ENCODE results near the gene CGNL1.

Gene CGNL1

GRCh38 chr15:57516327-57517029 is 140.2 kb downstream of the CGNL1 start:
- TF ChIP-seq CTCF (IDR thresholded peaks at IDR 0.05; ENCODE audit: insufficient read depth, low read length, poor library complexity, severe bottlenecking) = no peak
- DNase-seq (ENCODE audit: extremely low read depth, insufficient read length) = no peak
- no peaks in the 10 kb centered on the region for H3K27me3 ChIP-seq (replicated peaks; ENCODE audit: control insufficient read depth, insufficient read depth, low read length)
- no peaks in the 10 kb centered on the region for H3K36me3 ChIP-seq (ENCODE audit: control insufficient read depth, insufficient read depth, low read length)
- H3K4me3 ChIP-seq (replicated peaks; ENCODE audit: low read depth, low read length) = no peak overlapping the region

- Histone ChIP-seq H3K36me3 (ENCODE audit: control insufficient read depth, insufficient read depth, low read length) (no peaks in the 10 kb centered on the region), H3K4me3 (replicated peaks; ENCODE audit: low read depth, low read length) (no peak overlapping the region), H3K27me3 (replicated peaks; ENCODE audit: control insufficient read depth, insufficient read depth, low read length) (no peaks in the 10 kb centered on the region)
- DNase-seq (ENCODE audit: extremely low read depth, insufficient read length) = no peak
- TF ChIP-seq CTCF (IDR thresholded peaks at IDR 0.05; ENCODE audit: insufficient read depth, low read length, poor library complexity, severe bottlenecking) = no peak
These were observed 140.8 kb downstream of the CGNL1 start for GRCh38 chr15:57517030-57517671.

GRCh38 chr15:57518779-57519405 is 142.6 kb downstream of the CGNL1 start:
- DNase-seq (ENCODE audit: extremely low read depth, insufficient read length) = no peak
- H3K4me3 ChIP-seq (replicated peaks; ENCODE audit: low read depth, low read length) = no peak overlapping the region
- H3K36me3 ChIP-seq (ENCODE audit: control insufficient read depth, insufficient read depth, low read length) = no peaks in the 10 kb centered on the region
- no peaks in the 10 kb centered on the region; the same call in 1 of the 2 replicates for H3K27me3 ChIP-seq (replicated peaks; ENCODE audit: control insufficient read depth, insufficient read depth, low read length)
- TF ChIP-seq CTCF (IDR thresholded peaks at IDR 0.05; ENCODE audit: insufficient read depth, low read length, poor library complexity, severe bottlenecking) = no peak

- H3K27me3 ChIP-seq (replicated peaks; ENCODE audit: control insufficient read depth, insufficient read depth, low read length) = no peaks in the 10 kb centered on the region; the same call in 1 of the 2 replicates
- no peak for TF ChIP-seq CTCF (IDR thresholded peaks at IDR 0.05; ENCODE audit: insufficient read depth, low read length, poor library complexity, severe bottlenecking)
- no peaks in the 10 kb centered on the region for H3K36me3 ChIP-seq (ENCODE audit: control insufficient read depth, insufficient read depth, low read length)
- no peak overlapping the region for H3K4me3 ChIP-seq (replicated peaks; ENCODE audit: low read depth, low read length)
- no peak for DNase-seq (ENCODE audit: extremely low read depth, insufficient read length)
These were observed 143.5 kb downstream of the CGNL1 start for GRCh38 chr15:57519806-57520205.

- H3K27me3 ChIP-seq (replicated peaks; ENCODE audit: control insufficient read depth, insufficient read depth, low read length) = no peaks in the 10 kb centered on the region; the same call in 1 of the 2 replicates
- no peak for TF ChIP-seq CTCF (IDR thresholded peaks at IDR 0.05; ENCODE audit: insufficient read depth, low read length, poor library complexity, severe bottlenecking)
- no peaks in the 10 kb centered on the region for H3K36me3 ChIP-seq (ENCODE audit: control insufficient read depth, insufficient read depth, low read length)
- H3K4me3 ChIP-seq (replicated peaks; ENCODE audit: low read depth, low read length) = no peak overlapping the region
- DNase-seq (ENCODE audit: extremely low read depth, insufficient read length) = no peak
These were observed 145.2 kb downstream of the CGNL1 start for GRCh38 chr15:57521503-57521902.
